Measurements from ENCODE around the gene SLC4A4.

DNA sequence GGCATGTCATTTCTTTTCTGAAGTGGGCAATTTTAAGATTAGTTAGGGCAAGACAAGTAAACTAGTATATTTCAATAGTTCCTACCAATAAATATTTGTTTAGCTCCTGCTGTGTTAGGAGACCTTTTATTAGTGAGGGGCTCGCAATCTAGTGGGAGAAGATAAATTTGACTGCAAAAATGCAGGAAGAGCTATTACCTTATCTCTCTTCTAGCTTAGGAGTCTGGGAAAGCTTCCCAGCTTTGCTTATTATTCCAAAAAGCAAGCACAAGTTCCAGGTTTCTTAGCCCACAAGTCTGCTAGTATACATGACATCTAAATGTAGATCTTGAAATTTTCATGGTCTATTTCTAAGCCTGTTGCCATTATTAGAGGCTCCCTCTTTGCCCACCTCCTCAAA is 254.0 kb downstream of the SLC4A4 start:
- TF ChIP-seq, protein P1, sequence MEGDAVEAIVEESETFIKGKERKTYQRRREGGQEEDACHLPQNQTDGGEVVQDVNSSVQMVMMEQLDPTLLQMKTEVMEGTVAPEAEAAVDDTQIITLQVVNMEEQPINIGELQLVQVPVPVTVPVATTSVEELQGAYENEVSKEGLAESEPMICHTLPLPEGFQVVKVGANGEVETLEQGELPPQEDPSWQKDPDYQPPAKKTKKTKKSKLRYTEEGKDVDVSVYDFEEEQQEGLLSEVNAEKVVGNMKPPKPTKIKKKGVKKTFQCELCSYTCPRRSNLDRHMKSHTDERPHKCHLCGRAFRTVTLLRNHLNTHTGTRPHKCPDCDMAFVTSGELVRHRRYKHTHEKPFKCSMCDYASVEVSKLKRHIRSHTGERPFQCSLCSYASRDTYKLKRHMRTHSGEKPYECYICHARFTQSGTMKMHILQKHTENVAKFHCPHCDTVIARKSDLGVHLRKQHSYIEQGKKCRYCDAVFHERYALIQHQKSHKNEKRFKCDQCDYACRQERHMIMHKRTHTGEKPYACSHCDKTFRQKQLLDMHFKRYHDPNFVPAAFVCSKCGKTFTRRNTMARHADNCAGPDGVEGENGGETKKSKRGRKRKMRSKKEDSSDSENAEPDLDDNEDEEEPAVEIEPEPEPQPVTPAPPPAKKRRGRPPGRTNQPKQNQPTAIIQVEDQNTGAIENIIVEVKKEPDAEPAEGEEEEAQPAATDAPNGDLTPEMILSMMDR (IDR thresholded peaks at IDR 0.05; ENCODE audit: poor library complexity) = no peak
- TF ChIP-seq EZH2 (IDR thresholded peaks at IDR 0.05; ENCODE audit: borderline replicate concordance) = no peak
